ENCODE measurements around the gene CLN5. TPM values are rescaled to one million over a fixed set of nuclear protein-coding genes. Genes with fewer than 3 reads are reported as not detected.

CLN5 gene
- total and polyA plus RNA-seq, 12 donors, result 16.7 to 46.9 (median 37.1) TPM

GRCh38 chr13:76975863-76976262 lies 16.0 kb upstream of the CLN5 start:
- DNase-seq, result no peak
- H3K9me3 ChIP-seq (replicated peaks in 1 of 3), result no peaks in the 10 kb centered on the region
- no peaks in the 10 kb centered on the region for H3K36me3 ChIP-seq (replicated peaks in 1 of 2)
- H3K4me1 ChIP-seq (replicated peaks in 1 of 2), result peaks cover 0 to 8% of the 10 kb centered on the region in 2 donors
- TF ChIP-seq POLR2A (IDR thresholded peaks at IDR 0.05), result no peak
- TF ChIP-seq CTCF (IDR thresholded peaks at IDR 0.05), result no peak
- H3K27ac ChIP-seq, result no peak overlapping the region
- 77 to 89% (median 84%) methylated on average over 6 of the region's 6 CpGs for WGBS, 4 donors
- H3K27me3 ChIP-seq, result no peaks in the 10 kb centered on the region
- H3K4me3 ChIP-seq, result no peak overlapping the region
- intact Hi-C loops (cut with DNase I), result loop anchor here in 1 of 2 donors (10.0 kb wide), 1 partner anchor 1101 kb away; no protein-coding TSS in a partner anchor

GRCh38 chr13:76976490-76976889 lies 15.4 kb upstream of the CLN5 start:
- TF ChIP-seq CTCF (IDR thresholded peaks at IDR 0.05) (no peak), POLR2A (IDR thresholded peaks at IDR 0.05) (no peak)

GRCh38 chr13:76976929-76977328 lies 15.0 kb upstream of the CLN5 start:
- Histone ChIP-seq H3K27ac (no peak overlapping the region), H3K27me3 (no peaks in the 10 kb centered on the region), H3K4me1 (replicated peaks in 1 of 2) (peaks cover 0 to 8% of the 10 kb centered on the region in 2 donors), H3K9me3 (replicated peaks in 1 of 3) (no peaks in the 10 kb centered on the region), H3K36me3 (replicated peaks in 1 of 2) (no peaks in the 10 kb centered on the region), H3K4me3 (no peak overlapping the region)
- 77 to 92% (median 83%) methylated on average over 5 of the region's 5 CpGs for WGBS, 4 donors
- DNase-seq, result no peak
- TF ChIP-seq POLR2A (IDR thresholded peaks at IDR 0.05) (no peak), CTCF (IDR thresholded peaks at IDR 0.05) (no peak)
- intact Hi-C loops (cut with DNase I), result loop anchor here in 1 of 2 donors (10.0 kb wide), 1 partner anchor 1102 kb away; no protein-coding TSS in a partner anchor

More at GRCh38 chr13:76976490-76976889, 15.4 kb upstream of the CLN5 start:
- Histone ChIP-seq H3K27ac (no peak overlapping the region), H3K4me1 (replicated peaks in 1 of 2) (peaks cover 0 to 8% of the 10 kb centered on the region in 2 donors), H3K36me3 (replicated peaks in 1 of 2) (no peaks in the 10 kb centered on the region), H3K27me3 (no peaks in the 10 kb centered on the region), H3K4me3 (no peak overlapping the region), H3K9me3 (replicated peaks in 1 of 3) (no peaks in the 10 kb centered on the region)
- no peak for DNase-seq
- WGBS, 4 donors, result 55 to 78% (median 63%) methylated on average over 8 of the region's 8 CpGs
- intact Hi-C loops (cut with DNase I), result loop anchor here in 1 of 2 donors (10.0 kb wide), 1 partner anchor 1102 kb away; no protein-coding TSS in a partner anchor

GRCh38 chr13:76980075-76980718 lies 11.7 kb upstream of the CLN5 start:
- intact Hi-C loops (cut with DNase I), result no loop called here
- H3K27ac ChIP-seq, result no peak overlapping the region
- peak; percentile 69 to 99 (median 84) for TF ChIP-seq CTCF (IDR thresholded peaks at IDR 0.05)
- TF ChIP-seq POLR2A (IDR thresholded peaks at IDR 0.05), result no peak
- peak overlapping the region in 1 of 4 donors; percentile 18 for H3K4me3 ChIP-seq
- WGBS, 4 donors, result 3 to 4% (median 3%) methylated on average over 25 to 34 of the region's 34 CpGs
- peaks cover 0 to 8% of the 10 kb centered on the region in 2 donors for H3K4me1 ChIP-seq (replicated peaks in 1 of 2)
- H3K27me3 ChIP-seq, result no peaks in the 10 kb centered on the region
- peak; percentile 43 to 82 (median 75) for DNase-seq
- no peaks in the 10 kb centered on the region for H3K9me3 ChIP-seq (replicated peaks in 1 of 3)
- no peaks in the 10 kb centered on the region for H3K36me3 ChIP-seq (replicated peaks in 1 of 2)

Measured in adrenal gland (tissue), 12 donors.